T-helper 9 cell (primary cell): ENCODE results near the gene PTPRE.

ENCODE experiments used
- DNase-seq: peaks from one replicate; pipeline ENCODE4 v3.0.0-alpha.2; 2020

PTPRE gene

DNA sequence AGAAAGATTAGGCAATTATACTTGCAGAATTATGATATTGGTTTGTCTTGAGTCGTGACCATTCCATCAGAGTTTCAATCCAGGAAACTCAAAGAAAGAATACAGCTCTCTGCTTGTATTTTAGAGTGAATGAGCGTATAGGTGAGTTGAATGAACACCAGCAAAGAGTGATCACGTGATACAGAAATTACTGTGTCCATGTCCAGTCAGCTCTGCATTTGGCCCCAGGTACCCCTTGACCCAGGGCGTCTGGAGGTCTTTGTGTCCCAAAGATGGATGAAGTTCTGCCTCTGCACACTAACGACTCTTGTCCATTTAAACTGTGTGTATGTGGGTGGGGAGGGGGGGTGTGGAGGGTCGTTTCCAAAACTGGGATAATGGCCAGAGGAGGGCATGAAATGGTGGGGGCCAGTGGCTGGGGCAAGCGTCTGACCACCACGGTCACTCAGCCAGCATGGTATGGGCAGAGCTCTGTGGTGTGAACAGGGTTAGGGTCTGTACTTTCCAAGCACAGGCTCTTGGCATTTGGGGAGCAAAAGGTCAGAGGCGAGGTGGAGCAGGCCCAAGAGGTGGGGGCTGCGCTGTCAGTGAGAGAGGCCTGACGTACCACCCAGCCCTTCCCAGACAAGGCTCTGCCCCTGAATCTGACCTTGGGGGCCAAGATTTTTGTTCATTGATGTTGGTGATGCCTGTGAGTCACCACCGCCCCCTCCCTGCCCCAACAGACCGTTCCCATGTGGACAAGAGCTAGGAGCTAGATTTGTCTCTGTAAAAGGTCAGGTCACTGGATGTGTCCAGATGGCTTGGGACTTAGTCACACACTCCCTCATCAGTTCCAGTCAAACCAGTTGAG is 1.4 kb downstream of the PTPRE start:
- DNase-seq = no peak

DNA sequence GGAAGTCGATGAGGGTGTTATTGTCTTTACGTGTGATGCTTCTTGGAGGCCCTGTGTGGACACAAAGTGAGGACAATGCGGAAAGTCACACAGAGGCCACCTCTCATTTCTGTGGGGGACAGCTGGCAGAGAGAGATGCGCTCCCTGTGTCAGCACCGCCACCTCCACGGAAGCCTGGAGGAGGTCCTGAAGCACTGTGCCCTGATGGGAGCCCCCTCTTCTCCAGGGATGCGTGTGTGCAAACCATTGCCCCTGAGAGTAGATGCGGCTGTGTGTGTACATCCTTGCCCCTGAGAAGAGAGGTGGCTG is 2.0 kb downstream of the PTPRE start:
- no peak for DNase-seq

DNA sequence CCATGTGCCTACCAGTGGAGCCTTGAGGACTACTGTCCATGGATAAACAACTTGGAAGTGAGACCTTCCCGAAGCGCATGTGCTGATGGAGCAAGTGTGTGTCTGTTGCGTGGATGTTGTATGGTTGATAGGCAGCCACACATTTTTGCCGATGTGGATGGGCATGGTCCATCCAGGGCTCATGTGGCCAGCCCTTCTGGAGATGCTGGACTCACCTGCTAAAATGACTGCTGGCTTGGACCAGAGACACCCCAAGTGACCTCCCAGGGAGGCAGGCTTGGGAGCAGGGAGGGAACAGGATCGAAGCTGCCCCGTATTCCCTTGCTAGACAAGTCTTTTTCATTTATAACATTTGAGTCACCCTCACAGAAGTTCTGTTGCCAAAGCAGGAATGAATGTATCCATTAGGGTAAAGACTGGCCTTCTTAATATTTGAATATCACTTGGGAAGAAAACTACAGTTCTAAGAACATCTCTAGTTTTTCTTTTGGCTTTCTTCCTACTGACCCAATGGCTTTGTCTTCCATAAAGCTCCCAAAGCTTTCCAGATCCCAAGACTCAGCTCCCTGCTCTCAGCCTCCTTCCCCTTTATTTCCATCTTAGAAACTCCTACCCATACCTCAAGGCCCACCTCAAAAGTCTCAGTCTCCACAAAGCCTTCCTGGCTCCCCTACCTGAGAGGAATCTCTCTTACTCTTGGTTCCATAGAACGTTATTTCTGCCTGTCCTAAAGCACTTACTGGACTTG is 3.0 kb downstream of the PTPRE start:
- no peak for DNase-seq

DNA sequence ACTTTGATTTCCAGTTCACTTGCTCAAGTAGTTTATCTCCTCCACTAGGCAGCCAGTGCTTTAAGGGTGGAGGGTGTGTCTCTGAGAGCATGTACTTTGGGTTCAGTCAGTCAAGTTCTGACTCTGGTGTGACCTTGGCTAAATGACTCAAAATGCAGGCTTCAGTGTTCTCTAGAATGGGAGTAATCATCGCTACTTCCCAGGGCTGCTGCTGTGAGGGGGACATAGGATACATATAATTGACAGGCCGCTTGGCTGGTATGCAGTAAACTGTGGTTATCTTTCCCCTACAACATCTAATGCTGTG is 3.5 kb downstream of the PTPRE start:
- no peak for DNase-seq

DNA sequence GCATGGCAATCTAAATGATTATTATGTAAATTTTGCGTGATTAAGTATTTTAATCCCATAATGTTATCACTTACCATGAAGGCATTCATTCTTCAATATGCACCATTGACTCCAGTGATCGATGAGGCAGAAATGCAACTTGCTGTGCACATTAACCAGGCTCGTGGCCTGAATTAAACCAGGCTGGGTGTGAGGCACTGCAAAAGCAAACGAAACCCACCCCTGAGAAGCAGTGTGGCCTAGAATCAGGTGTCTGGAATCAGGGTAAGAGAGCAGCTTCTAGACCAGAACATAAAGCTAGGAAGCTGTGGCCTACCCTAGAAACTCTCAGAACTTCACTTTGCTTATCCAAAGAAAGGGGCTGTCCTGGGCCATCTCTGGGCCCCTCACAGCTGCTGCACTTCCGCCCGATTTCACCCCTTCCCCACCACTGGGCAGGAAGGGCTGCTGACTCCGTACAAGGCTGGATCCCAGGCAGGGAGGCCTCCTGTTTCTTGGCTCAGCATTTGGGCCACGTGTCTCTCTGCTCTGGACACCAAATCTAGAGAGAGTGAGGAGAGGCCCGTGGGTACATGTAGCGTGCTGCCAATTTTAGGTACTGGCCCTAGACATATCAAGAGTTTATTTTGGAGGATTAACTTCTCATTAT is 4.4 kb downstream of the PTPRE start:
- no peak for DNase-seq

DNA sequence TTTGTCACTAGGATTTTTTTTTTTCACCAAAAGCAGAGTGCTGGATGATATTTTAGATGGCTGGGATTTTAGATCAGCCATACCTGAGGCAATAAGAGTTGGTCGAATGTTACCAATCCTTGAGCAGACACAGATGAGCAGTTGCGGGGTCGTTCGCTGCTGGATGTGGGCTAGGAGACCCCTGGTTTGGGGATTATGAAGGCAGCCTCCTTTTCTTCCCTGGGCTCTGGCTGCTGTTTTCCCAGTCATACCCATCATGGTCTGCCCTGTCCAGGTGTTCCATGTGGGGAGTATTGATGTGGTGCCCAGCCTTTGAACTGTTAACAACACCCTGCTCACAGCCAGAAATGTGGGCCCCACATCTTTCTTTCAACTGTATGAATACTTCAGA is 5.0 kb downstream of the PTPRE start:
- no peak for DNase-seq

DNA sequence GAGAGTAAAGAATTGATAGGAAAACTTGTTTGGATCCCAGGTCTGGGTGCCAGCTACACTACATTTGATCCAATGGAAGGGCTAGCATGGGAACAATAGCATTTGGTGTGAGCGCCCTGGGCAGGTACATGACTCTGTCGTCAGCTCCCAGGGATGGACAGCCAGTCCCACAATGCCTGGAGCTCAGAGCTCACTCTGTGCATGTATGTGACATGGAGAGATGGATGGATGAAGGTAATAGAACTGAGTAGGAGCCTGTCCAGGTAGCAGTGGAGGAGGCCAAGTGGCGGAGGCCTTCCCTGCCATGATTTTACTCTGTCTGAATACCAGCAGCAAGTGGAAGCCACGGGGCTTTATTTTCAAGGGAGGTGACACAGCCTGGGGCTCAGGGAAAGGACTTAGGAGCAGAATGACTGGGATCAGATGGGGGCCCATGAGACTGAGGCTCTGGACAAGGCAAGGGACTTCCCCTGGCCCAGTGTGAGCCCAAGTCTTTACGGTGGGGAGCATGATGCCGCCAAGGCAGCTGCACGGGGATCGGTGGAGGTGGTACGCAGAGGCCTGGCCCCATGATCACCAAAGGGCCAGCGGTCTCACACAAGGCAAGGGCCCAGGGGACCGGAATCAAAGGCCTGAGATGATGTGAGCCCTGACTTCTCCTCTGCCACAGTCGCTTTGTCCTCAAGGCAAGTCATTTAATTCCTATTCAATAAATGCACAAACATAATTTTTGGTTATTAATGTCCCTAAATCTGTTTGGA is 5.9 kb downstream of the PTPRE start:
- no peak for DNase-seq

DNA sequence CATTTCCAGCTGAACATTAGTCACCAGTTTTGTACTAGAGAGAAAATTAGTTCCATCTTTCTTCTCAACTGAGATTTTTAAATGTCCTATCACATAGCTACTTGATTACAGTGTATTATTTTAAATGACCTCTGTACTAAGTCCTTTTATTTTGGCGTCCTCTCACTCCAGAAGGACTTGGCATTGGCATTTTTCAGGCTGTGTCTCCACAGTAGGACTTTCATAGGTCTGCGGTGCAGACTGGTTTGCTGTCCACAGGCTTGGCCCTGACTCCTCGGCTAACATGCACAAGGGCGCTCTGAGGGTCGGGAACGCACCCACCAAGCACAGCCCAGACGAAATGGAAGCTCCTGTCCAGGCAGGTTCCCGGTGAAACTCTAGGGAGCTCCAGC is 6.5 kb downstream of the PTPRE start:
- no peak for DNase-seq

DNA sequence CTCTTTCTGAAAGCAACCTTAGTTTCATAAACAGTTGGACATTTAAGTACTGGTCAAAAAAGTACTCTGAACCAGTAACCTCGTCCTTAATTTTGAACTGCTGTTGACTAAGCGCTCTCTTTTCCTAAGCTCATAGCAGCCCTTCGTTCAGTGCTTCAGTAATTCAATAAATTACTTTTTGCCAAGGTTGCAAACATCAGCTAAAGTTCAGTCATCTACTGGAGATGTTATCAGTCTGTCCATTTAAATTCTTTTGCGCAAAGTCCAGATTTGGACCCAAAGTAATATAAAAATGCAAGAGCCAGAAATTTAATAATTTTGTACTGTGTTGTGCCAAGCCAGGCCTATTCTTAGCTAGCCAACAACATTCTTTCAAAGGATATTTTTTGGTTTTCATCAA is 8.4 kb downstream of the PTPRE start:
- no peak for DNase-seq

DNA sequence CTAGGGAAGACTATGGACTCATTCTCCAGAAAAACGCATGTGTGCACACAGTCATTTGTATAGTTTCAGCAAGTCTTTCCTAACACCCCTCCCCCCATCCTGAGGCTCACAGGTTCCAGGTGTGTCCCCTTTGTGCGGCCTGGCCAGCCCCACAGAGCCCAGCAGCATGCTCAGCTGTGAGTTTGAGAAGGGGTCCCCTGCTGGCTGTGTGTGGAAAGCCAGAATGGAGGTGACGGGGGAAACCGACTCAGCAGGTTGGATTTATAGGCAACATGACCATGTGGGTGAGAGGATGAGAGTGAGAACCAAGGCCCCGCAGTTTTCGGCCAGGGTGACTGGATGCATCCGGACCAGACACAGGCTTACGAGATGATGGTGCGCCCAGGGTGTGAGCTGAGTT is 9.9 kb downstream of the PTPRE start:
- no peak for DNase-seq

DNA sequence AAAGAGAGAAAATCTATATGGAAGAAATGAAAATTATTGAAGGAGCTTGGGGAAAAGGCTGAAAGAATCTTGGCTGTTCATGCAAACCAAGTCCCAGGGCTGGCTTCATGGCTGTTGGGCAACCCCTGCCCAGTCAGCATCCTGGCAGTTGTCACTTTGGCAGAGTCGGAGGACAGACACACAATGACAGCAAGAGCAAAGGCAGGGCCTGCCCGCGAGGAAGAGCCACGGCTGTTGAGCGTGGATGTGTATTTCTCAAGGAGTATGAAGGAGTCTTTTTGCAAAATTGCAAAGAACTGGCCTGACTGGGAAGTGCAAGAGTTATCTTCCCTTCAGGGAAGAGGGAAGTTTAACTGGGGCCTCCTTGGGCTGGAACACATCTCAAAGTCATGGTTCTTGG is 11.7 kb downstream of the PTPRE start:
- no peak for DNase-seq

DNA sequence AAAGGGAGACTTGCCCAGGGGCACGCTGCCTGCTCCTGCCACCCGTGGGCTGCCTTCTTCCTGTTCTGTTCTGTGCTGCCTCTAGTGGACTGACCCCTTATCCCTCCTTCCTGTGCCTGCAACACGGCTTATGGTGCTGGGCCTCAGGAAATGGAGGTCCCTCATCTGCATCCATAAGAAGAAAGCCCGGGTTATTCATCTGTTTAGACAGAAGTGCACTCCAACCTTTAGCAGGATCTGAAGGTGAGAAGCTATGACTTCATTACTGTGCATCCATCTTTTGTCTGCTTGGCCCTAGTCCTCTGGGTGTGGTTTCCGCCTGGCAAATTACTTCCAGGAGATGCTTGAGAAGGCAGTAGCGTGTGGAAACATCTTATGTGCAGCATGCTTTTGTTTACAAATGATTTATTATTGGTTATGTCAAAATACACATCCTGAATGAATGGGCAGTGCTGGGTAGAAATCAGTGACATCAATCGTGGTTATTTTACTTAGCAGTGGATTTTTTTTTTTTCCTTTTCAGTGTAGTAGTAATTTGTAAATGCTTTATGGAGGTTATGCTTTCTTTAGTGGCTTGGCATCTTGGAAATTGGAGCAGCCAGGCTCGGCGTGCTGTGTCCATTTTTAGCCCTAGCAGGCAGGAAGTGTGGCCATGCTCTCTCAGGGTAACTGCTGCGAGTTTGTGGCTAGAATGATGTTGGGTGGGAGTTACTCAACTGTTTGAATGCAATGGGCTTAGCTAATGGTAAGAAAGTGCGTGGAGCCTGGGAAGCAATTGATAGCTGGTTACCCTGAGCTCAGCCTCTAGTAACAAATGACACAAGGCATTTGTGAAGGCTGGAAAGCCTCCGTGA is 12.7 kb downstream of the PTPRE start:
- no peak for DNase-seq

DNA sequence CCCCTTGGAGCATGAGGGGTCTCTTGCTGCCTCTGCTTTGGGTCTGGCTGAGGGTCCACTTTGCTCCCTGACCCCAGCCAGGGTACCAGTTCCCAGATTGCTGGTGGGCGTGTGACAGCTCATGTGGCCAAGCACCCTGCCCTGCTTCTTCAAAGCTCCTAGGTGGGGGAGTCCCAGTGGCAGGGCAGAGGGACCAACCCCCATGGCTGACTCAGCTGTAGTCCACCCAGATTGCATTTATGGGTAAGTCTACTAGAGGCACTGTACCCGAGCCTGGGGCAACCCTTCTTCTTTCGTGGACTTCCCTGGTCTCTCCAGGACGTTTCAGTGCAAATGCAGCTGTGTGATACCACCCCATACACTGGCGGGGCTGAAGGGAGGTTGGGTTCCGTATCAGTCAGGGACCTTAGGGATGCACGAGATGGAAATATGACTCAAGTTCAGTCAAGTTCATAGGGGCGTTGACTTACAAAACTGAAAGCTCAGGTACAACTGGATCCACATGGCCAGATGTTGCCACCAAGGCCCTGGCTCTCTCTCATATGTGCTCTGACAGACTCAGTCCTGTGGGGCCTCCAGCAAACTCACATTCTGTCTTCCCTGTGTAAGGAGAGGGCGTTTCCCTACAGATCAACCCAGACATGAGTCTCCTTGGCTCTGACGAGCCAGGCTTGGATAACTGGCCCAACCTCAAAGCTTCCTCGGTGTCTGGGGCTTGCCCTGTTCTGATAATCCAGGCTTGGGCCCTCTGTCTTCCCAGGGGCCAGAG is 13.6 kb downstream of the PTPRE start:
- DNase-seq = no peak

DNA sequence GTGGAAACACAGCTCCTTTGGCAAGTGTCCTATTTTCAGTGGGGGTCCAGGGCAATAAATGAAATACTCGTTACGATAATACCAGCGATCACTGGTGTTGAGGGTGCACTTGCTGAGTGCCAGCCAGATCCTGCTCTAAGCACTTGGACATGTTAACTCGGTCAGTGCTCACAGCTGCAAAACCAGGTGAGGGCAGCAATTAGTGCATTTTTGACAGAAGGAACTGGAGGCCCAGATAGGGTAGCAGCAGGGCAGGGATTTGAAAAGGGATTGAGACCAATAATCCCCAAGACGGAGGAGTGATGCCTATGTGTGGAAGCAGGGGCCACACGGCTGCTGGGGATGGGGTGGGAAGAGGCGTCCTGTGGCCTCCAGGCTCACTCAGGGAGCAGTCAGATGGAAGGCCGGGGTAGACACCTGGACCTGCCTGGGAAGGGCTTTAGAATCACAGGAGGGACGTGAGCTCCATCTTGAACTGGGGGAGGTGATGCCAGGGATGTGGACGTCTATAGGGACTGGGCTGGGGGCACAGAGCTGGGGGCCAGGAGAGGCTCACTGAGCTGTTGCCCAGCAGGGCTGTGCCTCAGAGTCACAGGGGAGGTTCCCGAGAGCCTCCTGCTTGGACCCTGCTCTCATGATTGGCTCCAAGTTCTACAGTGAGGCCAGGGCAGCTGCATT is 14.3 kb downstream of the PTPRE start:
- no peak for DNase-seq

DNA sequence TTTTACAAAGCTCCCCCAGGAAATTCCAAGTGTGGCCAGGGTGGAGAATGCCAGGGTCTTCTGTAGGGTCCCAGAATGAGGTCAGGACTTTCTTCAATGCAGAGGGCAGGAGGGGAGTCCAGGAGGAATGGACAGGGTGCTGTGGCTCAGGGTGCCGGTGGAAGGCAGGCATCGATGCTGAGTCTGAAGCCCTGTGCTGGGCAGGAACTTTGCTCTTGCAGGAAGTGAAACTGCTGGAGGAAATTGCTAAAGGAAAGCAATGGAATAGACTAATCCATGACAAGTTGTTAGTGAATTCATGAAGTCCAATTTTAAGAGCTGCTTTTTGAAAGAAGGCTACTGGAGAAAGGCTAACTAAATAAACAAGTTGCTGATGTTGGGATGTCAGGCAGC is 14.8 kb downstream of the PTPRE start:
- no peak for DNase-seq

DNA sequence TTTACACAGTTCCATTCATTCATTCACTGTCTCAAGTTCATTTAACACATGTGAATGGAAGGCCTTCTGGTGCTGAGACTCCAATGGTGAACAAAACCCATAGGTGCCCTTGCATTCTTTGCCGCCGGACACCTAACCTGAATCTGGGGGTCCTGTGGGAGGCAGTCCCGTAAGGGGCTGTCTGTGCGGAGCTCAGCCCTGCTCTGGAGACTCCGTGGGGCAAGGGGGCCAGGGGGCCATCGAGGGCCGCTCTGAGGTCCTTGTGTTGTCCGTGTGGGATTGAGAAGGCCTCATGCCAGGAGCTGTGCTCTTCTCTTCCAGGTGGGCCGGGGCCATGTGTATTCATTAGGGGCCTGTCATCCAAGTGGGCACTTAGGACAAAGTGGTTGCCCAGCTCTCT is 15.3 kb downstream of the PTPRE start:
- no peak for DNase-seq

DNA sequence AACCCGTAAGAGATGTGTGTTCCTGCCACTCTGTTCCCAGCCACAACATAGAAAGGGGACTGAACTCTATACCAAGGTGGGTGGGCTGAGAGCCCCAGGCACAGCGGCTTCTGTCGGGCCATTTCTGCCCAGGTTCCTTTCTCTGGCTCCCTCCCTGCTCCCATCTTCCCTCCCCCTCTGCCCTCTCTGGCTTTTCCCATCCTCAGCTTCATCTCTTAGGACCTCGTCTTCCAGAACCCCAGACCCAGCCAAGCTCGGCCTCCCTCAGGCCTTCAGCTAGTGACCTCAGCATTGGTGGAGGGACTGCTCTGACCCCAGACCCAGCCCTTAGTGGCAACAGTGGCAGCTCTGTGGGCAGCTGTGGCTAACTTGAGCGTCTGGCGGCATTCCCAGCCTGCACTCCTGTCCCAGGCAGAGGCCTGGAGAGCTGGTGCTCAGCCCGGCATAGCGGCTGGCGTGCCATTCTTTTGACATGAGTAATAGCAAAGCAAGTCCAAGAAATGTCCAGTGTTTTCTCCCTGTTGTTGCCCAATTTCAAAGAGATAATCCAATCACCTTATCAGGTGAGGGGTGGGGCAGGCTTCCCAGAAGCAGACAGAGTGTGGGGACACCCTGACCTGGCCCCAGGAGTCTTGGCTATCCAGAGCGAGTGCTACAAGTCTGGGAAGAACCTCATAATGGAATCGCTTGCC is 15.9 kb downstream of the PTPRE start:
- DNase-seq = no peak

DNA sequence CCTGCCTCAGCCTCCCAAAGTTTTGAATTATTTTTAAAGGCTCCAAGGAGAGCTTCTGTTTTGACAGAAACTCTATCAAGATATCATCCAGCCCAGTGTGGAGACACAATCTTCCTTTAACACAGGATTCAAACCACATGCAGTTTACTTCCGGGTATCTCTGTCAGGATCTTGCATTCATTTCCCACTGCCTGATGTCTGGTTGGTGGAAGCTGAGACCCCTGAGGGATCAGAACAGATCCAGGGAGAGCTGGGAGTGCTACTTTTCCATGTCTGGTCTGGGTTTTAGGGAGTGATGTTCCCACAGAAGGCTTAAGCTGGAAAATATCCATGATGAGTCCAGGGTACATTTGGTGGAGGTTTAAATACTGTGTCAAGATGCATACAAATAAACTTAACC is 16.7 kb downstream of the PTPRE start:
- no peak for DNase-seq

DNA sequence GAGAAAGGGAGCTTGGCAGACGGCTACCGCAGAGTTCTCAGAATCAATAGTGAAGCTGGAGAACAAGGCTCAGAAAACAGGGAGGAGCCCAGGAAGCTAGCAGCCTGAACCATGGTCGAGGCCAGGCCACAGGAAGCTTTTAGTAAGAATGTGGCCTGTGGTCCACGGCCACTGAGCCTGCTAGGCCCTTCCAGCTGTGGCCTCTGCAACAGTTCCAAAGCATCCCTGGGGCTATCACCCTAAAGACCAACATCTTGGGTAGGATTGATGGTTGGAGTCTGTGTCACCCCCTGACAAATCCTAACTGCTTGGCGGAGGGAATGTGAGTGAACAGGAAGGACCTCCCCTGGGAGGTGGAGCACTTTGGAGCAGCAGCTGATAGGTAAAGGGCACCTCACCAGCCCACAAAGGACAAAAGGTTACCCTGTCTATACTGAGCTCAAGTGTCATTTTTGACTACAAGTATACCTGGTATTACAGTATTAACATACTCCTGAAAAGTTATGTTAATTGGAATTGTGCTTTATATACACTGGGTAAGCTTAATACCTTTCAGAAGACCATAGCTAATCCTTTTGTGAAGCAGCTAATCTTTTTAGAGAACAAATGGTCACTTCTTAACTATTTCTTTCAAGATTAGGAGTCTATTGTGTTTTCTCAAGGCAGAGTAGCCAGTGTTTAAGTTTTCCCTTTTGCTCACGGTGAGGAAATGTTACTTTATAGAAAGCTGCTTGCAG is 18.7 kb downstream of the PTPRE start:
- no peak for DNase-seq

DNA sequence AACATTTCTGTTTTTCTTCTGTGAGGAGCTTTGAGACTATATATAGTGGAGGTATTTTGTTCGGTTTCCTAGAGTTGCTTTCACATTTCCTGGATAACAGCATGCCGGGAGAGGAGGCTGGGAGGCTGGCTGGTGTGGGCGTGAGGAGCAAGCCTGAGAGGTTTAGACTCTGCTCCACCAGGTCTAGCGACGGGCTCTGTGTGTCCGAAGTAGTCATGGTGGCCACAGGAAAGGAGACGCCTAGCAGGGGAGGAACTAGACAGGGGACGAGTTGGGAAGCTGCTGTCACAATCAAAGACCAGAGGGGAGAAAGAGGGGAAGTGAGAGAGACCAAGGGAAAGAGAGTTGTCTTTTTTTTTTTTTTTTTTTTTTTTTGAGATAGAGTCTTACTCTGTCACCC is 19.6 kb downstream of the PTPRE start:
- no peak for DNase-seq
